ENCODE measurements around the gene ETFDH. TPM values are rescaled to one million over a fixed set of nuclear protein-coding genes. Genes with fewer than 3 reads are reported as not detected.
"Not testable (repeated sequence)": the region's sequence is repeated elsewhere in the genome, so short reads cannot be mapped to it uniquely, and the experiment has no call there.

Gene ETFDH
- total RNA-seq (2014; rRNA removed; shearing (Covaris generic)): 18.5 and 18.7 TPM in 2 replicates

GRCh38 chr4:158671915-158672806 lies at the start of gene ETFDH:
Gene ETFDH, plus strand, starts transcription at chr4:158672296. Its CDS starts 161 bp downstream, at chr4:158672457.
- DNase-seq (ENCODE audit: low spot score): peak; percentile 99

GRCh38 chr4:158624889-158625478 lies 47.1 kb upstream of the ETFDH start:
- DNase-seq (ENCODE audit: low spot score): peak; percentile 61

GRCh38 chr4:158625544-158625943 lies 46.6 kb upstream of the ETFDH start:
- DNase-seq (ENCODE audit: low spot score): no peak

GRCh38 chr4:158630893-158631292 lies 41.2 kb upstream of the ETFDH start:
- DNase-seq (ENCODE audit: low spot score): peak; percentile 28

DNA sequence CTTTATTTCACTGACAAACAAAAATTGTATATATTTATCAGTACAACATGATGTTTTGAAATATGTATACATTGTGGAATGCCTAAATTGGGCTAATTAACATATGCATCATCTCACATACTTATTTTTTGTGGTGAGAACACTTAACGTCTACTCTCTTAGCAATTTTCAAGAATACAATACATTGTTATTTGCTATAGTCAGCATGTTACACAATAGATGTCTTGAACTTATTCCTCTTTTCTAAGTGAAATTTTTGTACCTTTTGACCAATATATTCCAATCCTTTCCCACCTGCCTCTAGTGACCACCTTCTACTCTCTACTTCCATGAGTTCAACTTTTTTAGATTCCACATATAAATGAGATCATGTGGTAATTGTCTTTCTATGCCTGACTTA lies 35.5 kb upstream of the ETFDH start:
- DNase-seq (ENCODE audit: low spot score): no peak

DNA sequence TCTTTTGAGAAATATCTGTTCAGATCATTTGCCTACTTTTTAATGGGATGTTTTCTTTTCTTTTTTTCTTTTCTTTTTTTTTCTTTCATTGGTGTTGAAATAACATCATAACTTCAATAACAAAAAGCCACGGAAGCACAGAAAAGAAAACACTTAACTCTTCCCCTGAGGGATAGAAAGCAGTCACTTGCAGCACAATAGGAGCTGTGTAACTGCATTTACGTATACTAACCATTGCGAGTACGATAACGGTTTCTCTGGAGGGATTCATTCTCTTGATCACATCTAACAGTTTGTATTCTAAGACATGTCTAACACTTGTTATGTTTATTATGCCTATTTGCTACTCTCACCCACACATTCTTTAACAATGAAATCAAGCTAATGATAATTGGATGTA lies 27.7 kb upstream of the ETFDH start:
- no peak for DNase-seq (ENCODE audit: low spot score)

DNA sequence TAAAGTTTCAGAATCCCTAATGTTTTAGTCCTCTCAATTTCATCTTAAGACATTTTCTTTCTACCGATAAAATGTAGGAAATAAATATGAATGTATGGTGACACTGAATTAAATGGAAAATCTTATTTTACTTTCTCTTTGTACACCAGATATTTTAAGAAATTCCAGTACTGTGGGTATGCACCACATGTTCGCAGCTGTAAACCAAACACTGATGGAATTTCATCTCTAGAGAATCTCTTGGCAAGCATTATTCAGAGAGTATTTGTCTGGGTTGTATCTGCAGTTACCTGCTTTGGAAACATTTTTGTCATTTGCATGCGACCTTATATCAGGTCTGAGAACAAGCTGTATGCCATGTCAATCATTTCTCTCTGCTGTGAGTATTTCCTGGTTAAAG lies 27.3 kb upstream of the ETFDH start:
- DNase-seq (ENCODE audit: low spot score): no peak

DNA sequence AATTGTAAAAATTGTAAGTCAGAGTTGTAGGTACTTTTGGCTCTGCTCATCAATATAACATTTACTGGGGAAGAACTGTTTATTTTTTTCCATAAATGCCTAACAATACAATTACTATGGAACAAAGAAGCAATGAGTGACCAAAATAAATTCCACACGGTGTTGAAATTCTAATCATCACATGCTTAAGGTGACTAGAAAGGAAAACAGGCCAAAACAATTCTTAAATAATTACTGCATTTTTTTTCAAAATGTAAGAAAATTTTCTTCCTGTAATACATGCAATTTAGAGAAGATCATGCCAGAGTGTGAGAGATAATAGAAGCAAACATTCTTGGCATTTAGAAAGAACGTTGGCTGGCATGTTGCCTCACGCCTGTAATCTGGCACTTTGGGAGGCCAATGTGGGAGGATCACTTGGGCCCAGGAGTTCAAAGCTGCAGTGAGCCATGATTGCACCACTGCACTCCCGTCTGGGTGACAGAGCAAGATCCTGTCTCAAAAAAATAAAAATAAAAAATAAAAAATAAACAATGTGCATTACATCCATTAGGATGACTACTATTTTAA lies 22.9 kb upstream of the ETFDH start:
- DNase-seq (ENCODE audit: low spot score): no peak

DNA sequence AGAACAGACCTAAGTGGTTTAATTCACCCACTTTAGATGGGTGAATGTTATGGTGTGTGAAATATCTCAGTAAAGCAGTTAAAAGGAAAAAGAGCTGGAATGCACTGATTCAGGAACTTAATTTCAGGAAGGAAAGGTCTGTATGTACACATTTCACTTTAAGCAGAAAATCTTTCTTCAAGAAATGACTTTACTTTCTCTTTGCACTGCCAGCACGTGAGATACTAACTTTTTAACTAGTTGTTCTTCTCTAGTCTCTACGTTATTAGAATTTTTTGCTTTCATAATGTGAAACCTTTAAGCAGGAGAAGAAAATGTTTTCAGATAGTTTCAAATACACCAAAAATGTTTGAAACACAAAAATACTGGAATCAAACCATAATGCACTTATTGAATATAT lies 19.2 kb upstream of the ETFDH start:
- DNase-seq (ENCODE audit: low spot score): no peak

- DNase-seq (ENCODE audit: low spot score): no peak
These were observed 15.7 kb upstream of the ETFDH start for GRCh38 chr4:158656439-158656838.

DNA sequence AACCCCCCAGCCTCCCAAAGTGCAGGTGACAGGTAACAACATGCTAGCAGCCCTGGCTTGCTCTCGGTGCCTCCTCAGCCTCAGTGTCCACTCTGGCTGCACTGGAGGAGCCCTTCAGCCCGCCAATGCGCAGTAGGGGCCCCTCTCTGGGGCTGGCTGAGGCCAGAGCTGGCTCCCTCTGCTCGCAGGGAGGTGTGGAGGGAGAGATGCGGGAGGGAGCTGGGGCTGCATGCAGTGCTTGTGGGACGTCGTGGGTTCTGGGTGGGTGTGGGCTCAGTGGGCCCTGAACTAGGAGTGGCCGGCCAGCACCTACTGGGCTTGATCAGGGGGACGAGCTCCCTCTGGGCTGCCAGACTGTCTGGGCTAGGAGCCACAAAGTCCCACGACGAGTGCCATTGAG lies 14.8 kb upstream of the ETFDH start:
- no peak for DNase-seq (ENCODE audit: low spot score)

- not testable (repeated sequence) for DNase-seq (ENCODE audit: low spot score)
These were observed 8.8 kb upstream of the ETFDH start for GRCh38 chr4:158663255-158663654.

- not testable (repeated sequence) for DNase-seq (ENCODE audit: low spot score)
These were observed 8.1 kb upstream of the ETFDH start for GRCh38 chr4:158663707-158664625.

DNA sequence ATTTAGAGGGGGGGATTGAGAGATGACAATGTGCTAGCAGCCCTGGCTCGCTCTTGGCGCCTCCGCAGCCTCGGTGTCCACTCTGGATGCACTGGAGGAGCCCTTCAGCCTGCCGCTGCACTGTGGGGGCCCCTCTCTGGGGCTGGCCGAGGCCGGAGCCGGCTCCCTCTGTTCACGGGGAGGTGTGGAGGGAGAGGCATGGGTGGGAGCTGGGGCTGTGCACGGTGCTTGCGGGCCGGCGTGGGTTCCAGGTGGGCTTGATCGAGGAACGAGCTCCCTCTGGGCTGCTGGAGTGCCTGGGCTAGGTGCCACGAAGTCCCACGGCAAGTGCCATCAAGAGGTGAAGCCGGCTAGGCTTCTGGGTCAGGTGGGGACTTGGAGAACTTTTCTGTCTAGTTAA lies 7.3 kb upstream of the ETFDH start:
- no peak for DNase-seq (ENCODE audit: low spot score)

GRCh38 chr4:158666892-158667291 lies 5.2 kb upstream of the ETFDH start:
- DNase-seq (ENCODE audit: low spot score): no peak

DNA sequence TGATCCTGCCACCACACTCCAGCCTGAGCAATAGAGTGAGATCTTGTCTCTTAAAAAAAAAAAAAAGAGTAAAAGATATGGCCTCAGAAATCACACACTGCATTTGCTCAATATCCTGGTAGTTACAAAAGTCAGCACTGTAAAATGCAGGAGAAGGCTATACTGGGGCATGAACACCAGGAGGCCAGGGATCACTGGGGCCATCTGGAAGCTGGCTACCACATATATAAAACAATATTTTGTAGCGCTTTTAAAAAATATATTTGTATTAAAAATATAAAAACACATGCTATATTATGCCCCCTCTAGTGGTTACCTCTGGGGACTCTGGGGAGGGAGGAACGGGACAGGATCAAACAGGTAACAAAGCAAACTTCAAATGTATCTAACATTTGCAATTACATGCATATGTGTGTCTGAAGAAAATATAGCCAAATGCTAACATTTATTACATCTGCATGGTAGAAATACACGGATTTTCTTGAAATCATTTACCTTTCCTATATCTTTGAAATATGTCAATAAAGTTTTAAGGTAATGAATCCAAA lies 4.4 kb upstream of the ETFDH start:
- DNase-seq (ENCODE audit: low spot score): peak; percentile 20

GRCh38 chr4:158669310-158669709 lies 2.8 kb upstream of the ETFDH start:
- DNase-seq (ENCODE audit: low spot score): no peak

DNA sequence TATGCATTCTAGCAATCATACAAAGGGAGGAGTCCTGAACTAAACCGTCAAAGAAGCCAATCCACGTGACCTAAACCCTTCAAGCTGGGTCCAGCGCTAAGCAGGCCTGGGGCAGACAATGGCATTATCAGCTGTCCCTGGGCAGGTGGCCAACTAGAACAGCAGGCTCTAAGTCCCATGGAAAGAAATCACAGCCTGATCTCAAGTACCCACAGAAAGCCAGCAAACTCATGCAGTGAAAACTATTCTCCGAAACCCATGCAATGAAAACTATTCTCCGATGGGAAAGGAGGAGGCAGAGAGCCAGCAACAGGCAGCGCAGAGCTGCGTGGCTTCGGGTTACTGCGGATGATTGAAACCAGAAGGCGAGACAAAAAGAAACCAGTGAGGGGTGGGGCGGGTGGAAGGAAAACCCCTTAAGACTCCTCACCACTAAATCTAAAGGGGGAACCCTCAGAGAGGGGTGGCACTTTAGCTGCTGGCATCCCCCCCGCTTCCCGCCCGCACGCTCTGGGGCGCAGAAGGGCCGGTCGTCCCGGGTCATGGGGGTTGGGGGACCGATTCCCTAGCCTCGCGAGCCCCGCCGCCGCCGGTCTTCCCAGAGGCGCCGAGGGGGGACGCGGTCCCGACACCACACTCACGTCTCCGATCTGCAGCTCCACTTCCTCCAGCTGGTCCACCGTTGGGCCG lies 976 bp upstream of the ETFDH start:
- DNase-seq (ENCODE audit: low spot score): peak; percentile 76

GRCh38 chr4:158671665-158671914 lies 506 bp upstream of the ETFDH start, which contains the start of gene C4orf46:
Gene C4orf46, minus strand, starts transcription at chr4:158671887. Its CDS starts 86 bp downstream, at chr4:158671801.
- no peak for DNase-seq (ENCODE audit: low spot score)

DNA sequence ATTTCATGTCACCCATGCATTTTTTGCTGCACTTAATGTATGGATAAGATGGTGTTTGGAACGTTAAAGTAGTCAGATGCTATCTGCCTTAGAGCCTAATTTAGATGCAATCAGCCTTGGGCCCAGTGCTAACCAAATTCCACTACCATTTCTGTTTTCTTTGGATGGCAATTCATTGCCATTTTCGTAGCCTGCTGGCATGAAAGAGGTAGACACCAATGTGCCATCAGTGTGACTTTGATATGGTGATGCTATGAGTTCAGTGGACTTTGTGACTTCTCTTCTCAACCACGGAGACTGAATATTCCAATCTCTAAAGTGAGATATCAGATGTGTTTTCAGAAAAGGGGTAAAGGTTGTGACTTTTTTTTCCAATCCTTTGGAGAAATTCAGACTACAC lies 1.5 kb downstream of the ETFDH start:
- no peak for DNase-seq (ENCODE audit: low spot score)

DNA sequence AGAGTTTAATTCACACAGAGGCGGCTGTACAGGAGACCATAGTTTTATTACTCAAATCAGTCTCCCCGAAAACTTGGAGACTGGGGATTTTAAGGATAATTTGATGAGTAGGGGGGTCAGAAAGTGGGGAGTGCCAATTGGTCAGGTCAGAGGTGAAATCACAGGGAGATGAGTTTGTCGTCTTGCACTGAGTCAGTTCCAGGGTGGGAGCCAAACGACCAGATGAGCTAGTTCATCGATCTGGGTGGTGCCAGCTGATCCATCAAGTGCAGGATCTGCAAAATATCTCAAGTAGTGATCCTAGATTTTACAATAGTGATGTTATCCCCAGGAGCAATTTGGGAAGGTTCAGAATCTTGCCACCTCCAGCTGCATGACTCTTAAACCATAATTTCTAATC lies 4.0 kb downstream of the ETFDH start:
- DNase-seq (ENCODE audit: low spot score): no peak
